Measurements from ENCODE around the gene LBHD2.
"Not testable (repeated sequence)": the region's sequence is repeated elsewhere in the genome, so short reads cannot be mapped to it uniquely, and the experiment has no call there.

LBHD2 gene

DNA sequence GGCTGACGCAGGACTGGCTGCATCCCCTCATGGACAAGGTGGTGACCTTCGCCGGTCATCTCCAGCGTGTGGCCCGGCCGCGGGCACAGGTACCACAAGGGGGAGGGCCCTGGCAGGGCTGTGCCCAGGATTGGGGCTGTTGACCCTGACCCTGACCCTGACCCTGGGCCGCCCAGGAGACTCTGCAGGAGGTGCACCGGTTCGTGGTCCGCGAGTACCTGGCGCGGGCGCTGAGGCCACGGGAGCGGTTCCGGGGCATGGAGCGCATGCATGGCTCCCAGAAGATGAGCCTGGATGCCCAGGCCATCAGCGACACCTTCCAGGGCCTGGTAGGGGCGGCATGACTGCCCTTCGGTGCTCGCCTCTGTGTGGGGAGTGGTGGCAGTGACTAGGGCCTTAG lies 23.4 kb downstream of the LBHD2 start:
- no peak for DNase-seq

GRCh38 chr14:103107941-103108748 lies 24.1 kb downstream of the LBHD2 start:
- DNase-seq, result no peak

DNA sequence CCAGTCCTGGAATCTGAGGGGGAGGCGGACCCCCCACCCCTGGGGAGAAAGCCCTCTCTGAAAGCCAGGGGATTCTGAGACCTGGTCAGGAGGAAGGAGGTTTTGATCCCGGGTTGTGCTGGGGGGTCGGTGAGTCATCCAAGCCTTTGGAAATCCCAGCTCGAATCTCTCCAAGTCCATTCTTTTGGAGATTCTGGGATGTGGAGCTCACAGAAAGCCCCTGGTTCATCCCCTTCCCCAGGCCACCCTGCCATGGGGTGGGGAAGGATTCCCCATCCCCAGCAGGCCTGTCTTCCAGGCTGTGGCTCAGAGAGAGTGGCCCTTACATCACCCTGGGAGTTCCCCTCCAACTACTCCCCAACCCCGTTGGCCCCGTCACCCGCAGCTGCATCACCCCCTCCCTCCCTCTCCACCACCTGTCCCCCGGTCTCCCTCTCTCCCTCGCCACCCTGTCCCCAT lies 24.8 kb downstream of the LBHD2 start:
- DNase-seq, result no peak

DNA sequence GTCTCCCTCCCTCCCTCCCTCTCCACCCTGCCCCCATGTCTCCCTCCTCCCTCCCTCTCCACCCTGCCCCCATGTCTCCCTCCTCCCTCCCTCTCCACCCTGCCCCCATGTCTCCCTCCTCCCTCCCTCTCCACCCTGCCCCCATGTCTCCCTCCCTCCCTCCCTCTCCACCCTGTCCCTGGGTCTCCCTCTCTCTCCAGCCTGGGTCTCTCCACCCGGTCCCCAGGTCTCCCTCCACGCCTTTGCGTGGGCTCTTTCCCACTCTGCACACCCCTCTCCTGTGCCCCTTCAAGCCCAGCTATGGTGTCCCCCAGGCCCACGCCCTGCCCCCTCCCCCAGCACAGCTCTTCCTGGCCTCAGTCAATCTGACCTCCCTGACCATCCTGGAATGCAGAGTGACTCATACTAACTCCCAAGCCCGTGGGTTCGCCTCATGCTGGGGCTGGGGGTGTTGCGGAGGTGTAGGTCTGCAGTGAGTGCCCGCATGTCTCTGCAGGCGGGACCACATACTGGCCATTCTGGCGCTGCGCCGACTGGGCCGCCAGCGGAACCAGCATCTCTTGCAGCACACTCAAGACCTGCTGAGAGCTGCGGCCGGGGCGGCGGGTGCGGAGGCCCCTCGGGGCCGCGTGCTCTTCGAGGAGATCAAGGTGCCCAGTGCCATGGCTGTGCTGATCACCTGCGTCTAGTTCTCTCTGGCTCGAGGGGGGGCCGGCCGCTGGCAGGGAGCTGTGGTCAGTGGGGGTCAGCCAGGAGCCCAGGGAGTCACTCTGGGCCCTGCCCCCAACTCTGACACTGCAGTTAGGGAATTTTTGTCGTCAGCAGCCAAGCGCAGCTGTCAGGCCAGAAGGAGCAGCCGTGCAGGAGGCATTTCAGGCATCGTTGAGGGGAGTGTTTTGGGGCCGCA lies 25.8 kb downstream of the LBHD2 start:
- DNase-seq, result no peak

DNA sequence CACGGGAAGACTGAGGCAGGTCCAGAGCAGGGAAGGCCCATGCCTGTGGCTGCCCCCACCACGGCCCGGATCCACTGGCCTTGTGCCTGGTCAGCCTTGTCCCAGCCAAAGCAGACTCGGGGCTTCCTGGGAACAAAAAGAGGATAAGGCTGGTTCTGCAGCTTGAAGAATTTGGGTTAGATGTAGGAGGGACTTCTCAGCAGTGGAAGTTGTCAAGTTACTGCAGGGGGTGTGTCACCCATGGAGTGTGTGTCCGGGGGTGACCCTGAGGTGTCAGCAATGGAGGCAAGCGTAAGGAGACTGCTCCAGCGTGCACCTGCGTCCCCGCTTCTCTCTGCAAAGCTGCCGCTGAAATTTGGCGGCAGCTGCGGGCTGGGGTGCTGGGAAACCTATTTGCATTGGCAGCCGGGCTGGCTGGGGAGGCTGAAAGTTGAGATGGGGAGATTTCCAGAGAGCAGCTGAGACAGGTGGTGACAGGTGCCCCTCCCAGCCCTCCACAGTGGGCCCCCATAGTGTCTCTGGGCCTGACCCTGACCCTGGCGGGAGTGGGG lies 26.7 kb downstream of the LBHD2 start:
- DNase-seq, result no peak

DNA sequence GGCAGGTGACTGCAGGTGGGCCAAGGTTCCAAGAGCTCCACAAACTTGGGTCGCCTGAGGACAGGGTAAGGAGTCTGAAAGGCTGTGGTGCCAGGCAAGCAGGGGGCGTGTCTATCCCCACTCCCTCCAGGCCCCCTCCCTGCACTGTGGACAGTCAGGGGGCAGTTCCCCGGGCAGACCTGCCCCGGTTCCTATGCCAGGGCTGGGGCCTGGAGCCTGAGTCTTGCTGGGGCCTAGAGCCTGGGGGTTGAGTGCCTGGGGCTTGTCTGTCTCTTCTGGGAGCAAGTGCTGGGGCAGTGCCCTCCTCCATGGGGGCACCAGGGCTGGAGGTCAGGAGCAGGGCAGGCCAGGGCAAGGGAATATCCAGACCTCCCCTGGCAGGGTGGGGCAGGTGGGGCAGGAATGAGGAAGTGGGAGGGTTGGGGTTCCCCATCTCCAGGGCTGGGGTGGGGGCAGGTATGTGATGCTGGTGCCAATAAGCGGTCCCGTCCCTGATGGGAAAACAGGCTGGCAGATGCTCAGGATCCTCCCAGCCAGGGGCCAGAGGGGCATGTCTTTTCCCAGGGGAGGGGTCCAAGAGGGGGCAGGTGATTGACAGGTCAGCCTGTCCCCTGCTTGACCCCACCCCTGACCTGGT lies 27.3 kb downstream of the LBHD2 start:
- DNase-seq, result no peak

DNA sequence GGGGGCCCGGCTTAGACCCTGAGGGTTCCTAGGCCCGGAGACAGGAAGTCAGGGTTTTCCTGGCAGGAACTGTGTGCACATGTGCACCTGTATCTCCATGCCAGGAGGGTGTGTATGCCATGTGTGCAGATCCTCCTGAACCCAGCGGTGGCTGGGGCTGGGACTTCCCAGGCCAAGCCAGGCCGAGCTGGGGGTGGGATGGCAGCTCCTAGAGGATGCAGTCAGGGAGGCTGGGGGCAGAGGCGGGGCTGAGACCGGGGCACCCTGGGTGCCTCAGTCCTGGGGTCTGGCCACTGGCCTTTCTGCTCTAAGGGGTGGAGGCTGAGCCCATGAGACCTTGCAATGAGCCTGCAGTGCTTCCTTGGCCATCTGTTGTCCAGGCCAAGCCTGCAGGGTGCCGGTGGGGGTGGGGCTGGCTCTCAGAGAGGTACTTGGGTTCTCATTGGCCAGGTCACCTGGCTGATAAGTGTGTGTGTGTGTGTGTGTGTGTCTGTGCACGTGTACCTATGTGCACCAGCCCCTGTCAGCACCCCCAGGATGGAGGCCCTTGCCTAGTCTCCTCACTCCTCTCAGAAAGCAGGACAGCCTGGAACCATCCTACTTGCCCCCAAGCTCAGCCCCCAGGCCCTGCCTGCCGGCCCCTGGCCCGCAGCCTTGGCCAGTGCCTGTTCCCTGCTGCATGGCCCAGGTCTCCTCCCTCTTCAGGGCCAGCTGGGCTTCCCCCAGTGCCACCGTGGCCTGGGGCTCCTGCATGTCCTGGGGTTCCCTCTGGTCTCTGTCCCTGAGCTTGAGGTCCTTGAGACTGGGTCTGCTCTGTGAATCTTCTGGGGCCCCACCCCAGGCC lies 28.6 kb downstream of the LBHD2 start:
- no peak for DNase-seq

DNA sequence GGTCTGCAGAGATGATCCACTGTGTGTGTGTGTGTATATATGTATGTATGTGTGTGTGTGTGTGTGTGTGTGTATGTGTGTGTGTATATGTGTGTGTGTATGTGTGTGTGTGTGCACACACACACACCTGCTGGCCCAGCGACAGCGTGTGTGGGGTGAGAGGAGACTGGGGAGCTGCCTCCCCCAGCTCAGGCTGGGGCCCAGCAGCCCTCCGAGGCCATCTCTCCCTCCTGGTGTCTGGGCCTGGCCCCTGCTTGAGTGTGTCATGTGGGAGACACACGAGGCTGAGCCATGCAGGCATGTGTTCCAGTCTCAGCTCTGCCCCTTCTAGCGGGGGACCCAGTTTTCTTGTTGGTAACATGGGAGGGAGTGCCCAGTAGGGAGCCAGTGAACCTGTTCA lies 29.3 kb downstream of the LBHD2 start:
- DNase-seq, result no peak

GRCh38 chr14:103113774-103114173 lies 29.8 kb downstream of the LBHD2 start:
- no peak for DNase-seq

- DNase-seq, result peak; percentile 81
Measured at GRCh38 chr14:103115086-103115679, 31.2 kb downstream of the LBHD2 start.

DNA sequence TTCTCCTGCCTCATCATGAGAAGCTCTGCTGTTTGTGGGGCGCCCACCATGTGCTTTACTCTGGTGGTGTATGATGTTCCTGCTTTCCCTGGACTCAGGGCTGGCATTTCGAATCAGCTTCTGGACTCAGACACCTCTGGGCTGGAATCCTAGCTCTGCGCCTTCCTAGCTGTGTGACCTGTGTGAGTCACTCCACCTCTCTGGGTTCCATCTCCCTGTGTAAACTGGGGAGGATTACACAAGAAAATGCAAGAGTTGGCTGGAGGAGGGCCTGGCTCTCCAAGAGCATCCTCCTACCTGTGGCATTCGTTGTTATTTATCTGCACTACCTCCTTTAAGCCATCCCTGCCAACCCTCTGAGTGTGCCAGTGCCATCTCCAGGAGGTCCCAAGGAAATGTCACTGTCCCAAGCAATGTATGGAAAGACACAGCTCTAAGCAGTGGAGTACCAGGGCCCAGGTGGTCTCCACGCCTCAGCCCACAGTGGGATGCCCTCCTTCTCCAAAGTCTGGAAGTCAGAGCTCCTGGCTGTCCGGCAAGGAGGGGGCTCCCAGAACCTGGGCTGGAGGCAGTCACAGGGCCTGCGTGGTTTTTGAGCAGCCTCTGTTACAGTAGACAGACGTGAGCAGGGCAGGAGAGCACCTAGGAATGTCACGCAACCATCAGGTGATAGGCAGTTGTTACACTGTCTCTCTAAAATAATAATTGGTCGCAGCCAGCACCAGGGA lies 32.0 kb downstream of the LBHD2 start:
- DNase-seq, result no peak

DNA sequence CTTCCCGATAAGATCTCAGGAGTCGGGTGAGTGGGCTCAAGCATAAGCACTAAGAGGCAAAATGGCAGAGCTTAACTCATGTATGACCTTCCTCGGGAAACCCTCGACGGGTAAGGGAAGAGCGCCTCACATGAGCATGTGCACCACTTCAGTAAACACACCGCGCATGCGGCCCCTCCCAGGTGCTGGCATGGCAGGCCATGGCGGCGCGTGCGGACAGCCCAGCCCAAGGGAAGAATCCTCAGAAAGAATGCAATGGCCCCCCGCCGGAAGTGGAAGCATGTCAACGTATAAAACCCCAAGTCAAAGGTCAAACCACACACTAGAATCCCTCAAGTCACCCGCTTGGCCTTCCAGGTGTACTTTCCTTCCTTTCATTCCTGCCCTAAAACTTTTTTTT lies 32.6 kb downstream of the LBHD2 start:
- no peak for DNase-seq

- DNase-seq, result not testable (repeated sequence)
Measured at GRCh38 chr14:103117499-103117898, 33.5 kb downstream of the LBHD2 start.

DNA sequence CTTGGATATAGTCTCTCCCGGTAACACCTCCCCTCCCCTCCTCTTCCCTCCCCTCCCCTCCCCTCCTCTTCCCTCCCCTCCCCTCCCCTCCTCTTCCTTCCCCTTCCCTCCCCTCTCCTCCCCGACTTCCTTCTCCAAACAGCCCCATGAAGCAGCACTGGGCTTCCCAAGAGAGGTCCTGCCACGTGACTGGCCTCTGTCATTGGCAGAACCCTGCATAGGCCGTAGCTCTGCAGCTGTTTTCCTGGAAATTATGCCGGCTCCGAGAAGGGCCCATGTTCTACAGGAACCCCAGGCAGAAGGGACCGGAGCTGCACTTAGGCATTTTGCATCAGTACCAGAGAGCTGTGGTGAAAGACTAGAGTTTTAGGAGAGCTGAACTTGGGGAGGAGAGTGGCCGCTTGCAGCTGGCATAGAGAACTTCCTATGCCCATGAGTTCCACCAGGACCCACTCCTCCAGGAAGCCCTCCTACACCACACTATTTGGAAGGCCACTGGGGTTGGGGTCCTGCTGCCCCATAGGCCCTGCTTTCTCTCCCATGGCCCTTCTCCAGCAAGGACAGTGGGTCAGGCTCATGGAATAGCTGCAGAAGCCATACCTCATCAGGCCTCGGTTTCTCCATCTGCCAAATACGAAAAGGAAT lies 34.1 kb downstream of the LBHD2 start:
- DNase-seq, result peak; percentile 81

- DNase-seq, result peak; percentile 94
Measured at GRCh38 chr14:103118663-103119404, 34.8 kb downstream of the LBHD2 start.

- DNase-seq, result not testable (repeated sequence)
Measured at GRCh38 chr14:103119527-103119926, 35.5 kb downstream of the LBHD2 start.

- no peak for DNase-seq
Measured at GRCh38 chr14:103121121-103121845, 37.3 kb downstream of the LBHD2 start.

GRCh38 chr14:103121846-103122584 lies 38.0 kb downstream of the LBHD2 start:
- DNase-seq, result peak; percentile 26
